GM12878 (cell line): ENCODE results near the gene TFDP1. TPM values are rescaled to one million over a fixed set of nuclear protein-coding genes. Genes with fewer than 3 reads are reported as not detected.

Experiments used
- ATAC-seq: fragments of 200-7000 bp; cut with Tn5 transposase; 3 replicates; pipeline ENCODE4 v1.9.1; 2020; ENCODE audit warnings: mild to moderate bottlenecking, moderate library complexity
- BruUV-seq: library from RNA; stranded (reverse); fragments of 400-500 nt; replicated peaks from 2 replicates; lab custom pipeline; 2021; lab: Mats Ljungman, UMichigan
- CTCF ChIA-PET: fragments of 300-600 bp; sonication (Branson Sonifier 250); formaldehyde crosslinking; extraction: SDS; loops from one replicate; lab custom pipeline; 2021; ENCODE audit warnings: inconsistent platforms; lab: Yijun Ruan, JAX
- POLR2A ChIA-PET: fragments of 350-600 bp; formaldehyde crosslinking; extraction: SDS; loops from one replicate; lab custom pipeline; 2021; ENCODE audit warnings: inconsistent platforms; lab: Charles Lee
- RAD21 ChIA-PET: fragments of 300-600 bp; sonication (Branson Sonifier 250); formaldehyde crosslinking; loops from one replicate; lab custom pipeline; 2023; ENCODE audit warnings: antibody characterized with exemption; ENCODE audit not compliant: unreplicated experiment; lab: Charles Lee
- SMC1A ChIA-PET: fragments of 300-600 bp; sonication (Branson Sonifier 250); formaldehyde crosslinking; loops from one replicate; lab custom pipeline; 2023; ENCODE audit not compliant: unreplicated experiment, uncharacterized antibody; lab: Charles Lee
- DNase-seq: peaks from one replicate; pipeline ENCODE4 v3.0.0-alpha.2; 2011; ENCODE audit warnings: low read depth, low spot score
- FAIRE-seq: peaks from 3 replicates; lab custom pipeline; 2011; peaks lifted over from hg19 to GRCh38; lab: Jason Lieb, UNC
- H2AFZ ChIP-seq: 2 replicates; pipeline ENCODE4 v1.6.0; 2011; ENCODE audit warnings: low read depth, low read length, control low read depth; ENCODE audit not compliant: control insufficient read depth
- H3K27ac ChIP-seq: 2 replicates; pipeline ENCODE4 v1.5.1; 2011; ENCODE audit warnings: control low read depth; ENCODE audit not compliant: control insufficient read depth, insufficient read depth
- H3K27me3 ChIP-seq, 2 experiments: replicated peaks in 1 of 2; 2 replicates each; pipeline versions ENCODE4 v1.6.0 to v1.6.1; 2011; ENCODE audit warnings: low read length in 1 of 2; ENCODE audit not compliant: control insufficient read depth in 2 of 2, insufficient read depth in 2 of 2
- H3K36me3 ChIP-seq, 2 experiments: 2 replicates each; pipeline ENCODE4 v1.5.1; 2011; ENCODE audit warnings: low read length in 1 of 2; ENCODE audit not compliant: control insufficient read depth in 2 of 2, insufficient read depth in 2 of 2
- H3K4me1 ChIP-seq: 2 replicates; pipeline ENCODE4 v1.6.1; 2011; ENCODE audit warnings: mild to moderate bottlenecking, low read length, moderate library complexity, mixed read lengths; ENCODE audit not compliant: control insufficient read depth, insufficient read depth
- H3K4me2 ChIP-seq: 2 replicates; pipeline ENCODE4 v1.6.0; 2011; ENCODE audit warnings: control low read depth; ENCODE audit not compliant: control insufficient read depth, insufficient read depth
- H3K4me3 ChIP-seq: fragments of 200-600 bp; sonication (generic); 2 replicates; pipeline ENCODE4 v1.5.1; 2016
- H3K79me2 ChIP-seq: 2 replicates; pipeline ENCODE4 v1.6.0; 2011; ENCODE audit warnings: low read length; ENCODE audit not compliant: control insufficient read depth, insufficient read depth
- H3K9ac ChIP-seq: 2 replicates; pipeline ENCODE4 v1.8.0; 2011; ENCODE audit warnings: low read length, control low read depth, mixed read lengths; ENCODE audit not compliant: control insufficient read depth, insufficient read depth
- H3K9me3 ChIP-seq: replicated peaks from 3 replicates; pipeline ENCODE4 v1.5.1; 2011; ENCODE audit warnings: mild to moderate bottlenecking, low read length; ENCODE audit not compliant: control insufficient read depth, insufficient read depth
- H4K20me1 ChIP-seq: 2 replicates; pipeline ENCODE4 v1.6.0; 2011; ENCODE audit not compliant: control insufficient read depth, insufficient read depth
- ATF2 ChIP-seq: IDR thresholded peaks from 2 replicates; pipeline ENCODE4 v1.6.1; 2012; ENCODE audit warnings: low read length, inconsistent platforms
- CBX3 ChIP-seq: fragments of 200-600 bp; sonication (generic); IDR thresholded peaks from 2 replicates; pipeline ENCODE4 v1.6.1; 2016; ENCODE audit warnings: low read depth, borderline replicate concordance
- CBX5 ChIP-seq: sonication (generic); IDR thresholded peaks from 2 replicates; pipeline ENCODE4 v1.6.1; 2016; ENCODE audit warnings: low read depth, moderate library complexity, mild to moderate bottlenecking, inconsistent platforms
- CEBPB ChIP-seq, 2 experiments: fragments of 150-350 bp in 1 of 2; IDR thresholded peaks; 2 replicates each; pipeline ENCODE4 v1.6.1; 2012 to 2014; ENCODE audit warnings: low read depth in 2 of 2, low read length in 2 of 2, borderline replicate concordance in 1 of 2, inconsistent platforms in 1 of 2
- CREB1 ChIP-seq: IDR thresholded peaks from 2 replicates; pipeline ENCODE4 v1.6.1; 2012; ENCODE audit warnings: low read depth, mild to moderate bottlenecking, inconsistent platforms
- CREM ChIP-seq: IDR thresholded peaks from 2 replicates; pipeline ENCODE4 v1.6.1; 2014; ENCODE audit warnings: antibody characterized with exemption, low read depth
- EP300 ChIP-seq, 2 experiments: fragments of 150-350 bp in 1 of 2; IDR thresholded peaks; 2 replicates each; pipeline ENCODE4 v1.6.1; 2011 to 2012; ENCODE audit warnings: low read depth in 2 of 2, low read length in 2 of 2, borderline replicate concordance in 1 of 2, improper control_type of control experiment in 1 of 2, inconsistent platforms in 1 of 2; ENCODE audit not compliant: control insufficient read depth in 1 of 2
- GATAD2B ChIP-seq: fragments of 450-650 bp; conservative IDR thresholded peaks from 2 replicates; pipeline ENCODE4 v1.6.1; 2017; ENCODE audit warnings: low read depth, mild to moderate bottlenecking, moderate library complexity
- HCFC1 ChIP-seq: fragments of 150-350 bp; IDR thresholded peaks from 2 replicates; pipeline ENCODE4 v1.6.1; 2014; ENCODE audit warnings: low read length
- NFXL1 ChIP-seq: fragments of 450-650 bp; IDR thresholded peaks from 2 replicates; pipeline ENCODE4 v1.6.1; 2017; ENCODE audit warnings: antibody characterized with exemption, mild to moderate bottlenecking, borderline replicate concordance
- RELA ChIP-seq: fragments of 450-650 bp; IDR thresholded peaks from 2 replicates; pipeline ENCODE4 v1.8.0; 2014; ENCODE audit warnings: borderline replicate concordance; ENCODE audit not compliant: partially characterized antibody
- SIN3A ChIP-seq: IDR thresholded peaks from 2 replicates; pipeline ENCODE4 v1.6.1; 2012; ENCODE audit warnings: low read depth, low read length, improper control_type of control experiment
- SMAD5 ChIP-seq: IDR thresholded peaks from 2 replicates; pipeline ENCODE4 v1.6.1; 2016; ENCODE audit warnings: antibody characterized with exemption, low read depth
- STAT3 ChIP-seq: IDR thresholded peaks from 2 replicates; pipeline ENCODE4 v1.6.1; 2011; ENCODE audit warnings: low read depth, low read length, improper control_type of control experiment
- ZBTB4 ChIP-seq: fragments of 450-650 bp; formaldehyde crosslinking; IDR thresholded peaks from 2 replicates; pipeline ENCODE4 v1.4.0; 2022; ENCODE audit warnings: mild to moderate bottlenecking, moderate library complexity
- ZNF274 ChIP-seq: IDR thresholded peaks from one replicate; pipeline ENCODE4 v1.8.0; 2011; ENCODE audit not compliant: insufficient read length, insufficient read depth
- ZNF592 ChIP-seq: fragments of 450-650 bp; IDR thresholded peaks from 2 replicates; pipeline ENCODE4 v1.6.1; 2017; ENCODE audit warnings: mild to moderate bottlenecking, moderate library complexity
- WGBS: methylation state at CpG from one replicate; pipeline ENCODE4 v1.1.6; 2016; ENCODE audit warnings: low lambda C conversion rate; ENCODE audit not compliant: insufficient replicate concordance, insufficient coverage; ENCODE audit errors: missing lambda C conversion rate; 5-methylcytosine and 5-hydroxymethylcytosine counted together
- in situ Hi-C: fragments of 300-500 bp; cut with MboI; formaldehyde crosslinking; loops from 9 replicates; pipeline ENCODE4 v1.14.3; 2018; ENCODE audit warnings: mixed read lengths
- intact Hi-C: fragments of 100-400 bp; cut with micrococcal nuclease; formaldehyde crosslinking; loops from one replicate; pipeline ENCODE4 v1.14.2; 2022; ENCODE audit not compliant: unreplicated experiment
- polyA plus RNA-seq, 11 experiments: library from polyadenylated mRNA; depleted of rRNA in 4 of 11; unstranded in 6 of 11; stranded (reverse) in 5 of 11; fragments of >200 nt; fragmentation: Nextera tagmentation in 4 of 11; fragmentation: Illumina TruSeq in 1 of 11; extraction: Ambion mirVana in 4 of 11; extraction: Trizol in 1 of 11; gene quantifications; 1 replicate in 1 of 11; 2 replicates in 10 of 11; pipeline versions ENCODE4 v1.2.1 to v1.2.3, GENCODE V29; 2011 to 2016; ENCODE audit warnings: inconsistent platforms in 2 of 11, missing spikeins in 2 of 11, low read depth in 1 of 11
- total RNA-seq, 4 experiments: library from RNA; depleted of rRNA in 3 of 4; stranded (reverse); fragments of >200 nt in 3 of 4; fragmentation: Illumina TruSeq in 1 of 4; extraction: Trizol in 1 of 4; gene quantifications; 2 replicates each; pipeline versions ENCODE4 v1.2.1 to v1.2.3, GENCODE V29; 2013 to 2021

Gene TFDP1
- total and polyA plus RNA-seq, 10 of the 15 experiments (the other 5 are each of a cell fraction or from before 2014, with no cell fraction given) = 37.7 to 254 (median 119) TPM

GRCh38 chr13:113544896-113545295 is 39.7 kb upstream of the TFDP1 start:
- in situ Hi-C loops (no loop called here), intact Hi-C loops (no loop called here)
- Histone ChIP-seq H3K4me3 (no peak overlapping the region), H3K27me3 (no peaks in the 10 kb centered on the region), H3K4me2 (no peak overlapping the region), H3K4me1 (no peaks in the 10 kb centered on the region), H3K79me2 (no peaks in the 10 kb centered on the region), H3K27ac (no peak overlapping the region), H3K36me3 (peaks cover 0 to 2% of the 10 kb centered on the region in 2 experiments; a peak in 2 of 4 replicates), H2AFZ (no peak overlapping the region), H4K20me1 (no peaks in the 10 kb centered on the region), H3K9me3 (no peaks in the 10 kb centered on the region; the same call in 2 of the 3 replicates), H3K9ac (no peak overlapping the region)
- ChIA-PET POLR2A (no interaction called here), RAD21 (no interaction called here), SMC1A (no interaction called here), CTCF (no interaction called here)
- TF ChIP-seq ATF2 (no peak), CREM (no peak), EP300 (IDR thresholded peaks at IDR 0.05; ENCODE audit: borderline replicate concordance in 1 of 2, control insufficient read depth in 1 of 2, low read depth in 2 of 2, low read length in 2 of 2) (no peak), CEBPB (IDR thresholded peaks at IDR 0.05; ENCODE audit: borderline replicate concordance in 1 of 2, low read depth in 2 of 2, low read length in 2 of 2) (no peak), CBX5 (no peak), CREB1 (no peak), GATAD2B (no peak), CBX3 (no peak), ZNF592 (no peak), NFXL1 (no peak), ZNF274 (no peak), HCFC1 (no peak), SIN3A (no peak), SMAD5 (no peak), ZBTB4 (CRISPR knock-in tag) (no peak), STAT3 (no peak), RELA (no peak)
- no peak for DNase-seq
- WGBS = 92% methylated on average over 10 of the region's 10 CpGs
- no TSS peak for BruUV-seq
- FAIRE-seq = no peak
- no peak for ATAC-seq
